Vagina (tissue), 2 donors: Measurements from ENCODE around the gene RBM33.

Experiments used
- POLR2A ChIP-seq, 2 donors: fragments of 450-650 bp; IDR thresholded peaks; one replicate each; pipeline ENCODE4 v1.6.1; 2017; ENCODE audit warnings: antibody characterized with exemption in 2 of 2, mild to moderate bottlenecking in 2 of 2, moderate library complexity in 2 of 2
- POLR2AphosphoS5 ChIP-seq, 2 donors: sonication (generic); formaldehyde crosslinking; IDR thresholded peaks; one replicate each; pipeline ENCODE4 v1.9.0; 2017; ENCODE audit warnings: antibody characterized with exemption in 2 of 2, mild to moderate bottlenecking in 2 of 2, low read depth in 1 of 2; ENCODE audit not compliant: insufficient read depth in 1 of 2
- TF ChIP-seq, protein P1 (sequence below), 3 experiments: fragments of 450-650 bp in 2 of 3; fragments of 200-600 bp in 1 of 3; sonication (generic) in 1 of 3; IDR thresholded peaks; one replicate each; pipeline ENCODE4 v1.5.1; 2017 to 2019; ENCODE audit warnings: antibody characterized with exemption in 3 of 3, mild to moderate bottlenecking in 2 of 3, moderate library complexity in 2 of 3

DNA sequence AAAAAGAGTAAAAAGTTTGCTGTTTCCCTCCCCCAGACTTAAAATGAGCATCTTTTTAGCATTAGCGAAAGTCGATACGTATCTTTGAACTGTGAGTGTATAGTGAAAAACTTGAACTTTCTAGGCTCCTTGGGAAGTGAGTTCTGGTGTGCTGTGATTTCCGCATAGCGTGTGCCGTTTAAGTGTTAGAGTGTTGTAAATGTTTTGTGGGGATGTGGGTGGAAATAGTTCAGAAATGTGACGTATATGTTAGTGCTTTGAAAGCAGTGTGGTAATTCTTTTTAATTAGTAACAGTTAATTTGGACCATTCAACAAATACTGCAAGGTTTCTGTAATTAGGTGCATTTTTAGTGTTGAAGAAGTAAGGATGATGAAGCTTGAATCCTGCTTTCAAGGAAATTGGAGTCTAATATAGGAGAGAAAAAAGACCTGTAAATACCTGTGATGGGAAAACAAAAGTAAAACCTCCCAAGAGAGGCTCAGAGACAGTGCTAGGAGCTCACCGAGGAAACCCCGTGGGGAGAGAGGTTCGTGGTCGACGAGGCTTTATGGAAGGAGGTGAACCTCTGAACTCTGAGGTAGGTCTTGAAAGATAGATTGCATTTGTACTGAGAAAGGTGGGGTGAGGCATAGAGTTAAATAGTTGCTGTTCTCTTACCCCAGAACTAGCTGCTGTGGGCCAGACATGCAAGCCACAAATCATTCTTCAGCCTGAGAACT is 40.8 kb downstream of the RBM33 start:
- TF ChIP-seq POLR2A (IDR thresholded peaks at IDR 0.05): no peak
- TF ChIP-seq, protein P1, sequence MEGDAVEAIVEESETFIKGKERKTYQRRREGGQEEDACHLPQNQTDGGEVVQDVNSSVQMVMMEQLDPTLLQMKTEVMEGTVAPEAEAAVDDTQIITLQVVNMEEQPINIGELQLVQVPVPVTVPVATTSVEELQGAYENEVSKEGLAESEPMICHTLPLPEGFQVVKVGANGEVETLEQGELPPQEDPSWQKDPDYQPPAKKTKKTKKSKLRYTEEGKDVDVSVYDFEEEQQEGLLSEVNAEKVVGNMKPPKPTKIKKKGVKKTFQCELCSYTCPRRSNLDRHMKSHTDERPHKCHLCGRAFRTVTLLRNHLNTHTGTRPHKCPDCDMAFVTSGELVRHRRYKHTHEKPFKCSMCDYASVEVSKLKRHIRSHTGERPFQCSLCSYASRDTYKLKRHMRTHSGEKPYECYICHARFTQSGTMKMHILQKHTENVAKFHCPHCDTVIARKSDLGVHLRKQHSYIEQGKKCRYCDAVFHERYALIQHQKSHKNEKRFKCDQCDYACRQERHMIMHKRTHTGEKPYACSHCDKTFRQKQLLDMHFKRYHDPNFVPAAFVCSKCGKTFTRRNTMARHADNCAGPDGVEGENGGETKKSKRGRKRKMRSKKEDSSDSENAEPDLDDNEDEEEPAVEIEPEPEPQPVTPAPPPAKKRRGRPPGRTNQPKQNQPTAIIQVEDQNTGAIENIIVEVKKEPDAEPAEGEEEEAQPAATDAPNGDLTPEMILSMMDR (IDR thresholded peaks at IDR 0.05): no peak
- no peak for TF ChIP-seq POLR2AphosphoS5 (IDR thresholded peaks at IDR 0.05; ENCODE audit: insufficient read depth in 1 of 2, low read depth in 1 of 2)
